ENCODE results near the gene PLD4. TPM values are rescaled to one million over a fixed set of nuclear protein-coding genes. Genes with fewer than 3 reads are reported as not detected.

Gene PLD4
- total and polyA plus RNA-seq, 2 of the 8 experiments (the other 6 are each of a cell fraction or from before 2014, with no cell fraction given): 0.05 TPM; not detected in 1

GRCh38 chr14:104895786-104896661 is 28.7 kb upstream of the PLD4 start:
- H3K9me3 ChIP-seq (ENCODE audit: insufficient read depth in 2 of 2, low read depth in 1 of 2, low read length in 1 of 2): no peaks in the 10 kb centered on the region
- H3K9ac ChIP-seq (replicated peaks in 1 of 4; ENCODE audit: extremely low read depth in 1 of 4, low read depth in 3 of 4, low read length in 3 of 4): no peak overlapping the region
- ChIA-PET CTCF (ENCODE audit: partially characterized antibody) (interaction anchor here (0.6 to 4.1 kb wide), 42 partner anchors 9 to 447 kb away, joined by 3 to 26 read pairs (median 4); partner anchors contain the start of gene PLD4), POLR2A (ENCODE audit: partially characterized antibody) (interaction anchor here (1.2 to 2.1 kb wide), 4 partner anchors 9 to 117 kb away, joined by 3 to 8 read pairs (median 5); no protein-coding TSS in a partner anchor)
- no peaks in the 10 kb centered on the region for H3K79me1 ChIP-seq (ENCODE audit: low read depth, low read length)
- peaks cover 1 to 3% of the 10 kb centered on the region in 2 experiments for H4K20me1 ChIP-seq (replicated peaks in 1 of 2; ENCODE audit: control insufficient read depth in 1 of 2, insufficient read depth in 2 of 2, low read length in 2 of 2)
- H3K27me3 ChIP-seq (replicated peaks in 1 of 4; ENCODE audit: control insufficient read depth in 3 of 4, extremely low read depth in 1 of 4, insufficient read depth in 3 of 4, low read length in 3 of 4): no peaks in the 10 kb centered on the region
- DNase-seq (ENCODE audit: low read depth in 1 of 2, low spot score in 2 of 2) (peak in 1 of 2 experiments; percentile 46), FAIRE-seq (no peak)
- no peak overlapping the region for H3K27ac ChIP-seq (ENCODE audit: low read depth, low read length)
- H2AFZ ChIP-seq (ENCODE audit: low read length): no peak overlapping the region
- H4K91ac ChIP-seq (replicated peaks; ENCODE audit: insufficient read length, low read length): no peak overlapping the region
- no peak overlapping the region for H2BK20ac ChIP-seq (ENCODE audit: low read length)
- no peak overlapping the region for H3K4me2 ChIP-seq (ENCODE audit: insufficient read depth in 1 of 2, low read depth in 2 of 2, low read length in 2 of 2)
- H2BK12ac ChIP-seq (ENCODE audit: low read depth, low read length): no peak overlapping the region
- no peak overlapping the region for H3K18ac ChIP-seq (ENCODE audit: extremely low read depth, low read length)
- H3K56ac ChIP-seq (replicated peaks; ENCODE audit: insufficient read length, low read depth, low read length): no peak overlapping the region
- no peak overlapping the region for H3K14ac ChIP-seq (ENCODE audit: insufficient read length)
- 90% methylated on average over 29 of the region's 34 CpGs; no CpG with 5 or more reads in 1 of the 2 experiments for WGBS, 2 experiments (ENCODE audit: extremely low coverage in 1 of 2, insufficient coverage in 1 of 2, insufficient read length in 1 of 2, insufficient replicate concordance in 2 of 2, low coverage in 1 of 2, low lambda C conversion rate in 2 of 2, missing lambda C conversion rate in 1 of 2)
- H3K36me3 ChIP-seq (ENCODE audit: control insufficient read depth in 2 of 4, insufficient read depth in 4 of 4, low read length in 3 of 4): no peaks in the 10 kb centered on the region; a peak in 1 of 8 replicates
- no peak overlapping the region for H2AK5ac ChIP-seq (ENCODE audit: low read depth, low read length)
- no peaks in the 10 kb centered on the region for H3K79me2 ChIP-seq (ENCODE audit: control insufficient read depth in 1 of 2, insufficient read depth in 2 of 2, low read length in 2 of 2)
- no peak overlapping the region for H3K23ac ChIP-seq (ENCODE audit: insufficient read length)
- H3K4me1 ChIP-seq (replicated peaks in 1 of 4; ENCODE audit: control insufficient read depth in 3 of 4, insufficient read depth in 4 of 4, low read length in 3 of 4): peaks cover 0 to 3% (median 0%) of the 10 kb centered on the region in 4 experiments; a peak in 1 of 7 replicates
- peaks cover 1% of the 10 kb centered on the region; the same call in 1 of the 2 replicates for H3K23me2 ChIP-seq (ENCODE audit: low read depth, low read length)
- H3K4ac ChIP-seq (replicated peaks; ENCODE audit: insufficient read length, low read depth, low read length): no peak overlapping the region
- H2BK5ac ChIP-seq (ENCODE audit: low read depth, low read length): no peak overlapping the region
- H2BK120ac ChIP-seq (replicated peaks; ENCODE audit: low read depth, low read length): no peak overlapping the region
- H4K5ac ChIP-seq (ENCODE audit: insufficient read length, low read depth, low read length): no peak overlapping the region
- no peak overlapping the region for H3K4me3 ChIP-seq (ENCODE audit: extremely low read depth in 1 of 4, insufficient read depth in 2 of 4, low read depth in 3 of 4, low read length in 4 of 4)
- no peak overlapping the region for H2BK15ac ChIP-seq (ENCODE audit: low read length)
- H4K8ac ChIP-seq (ENCODE audit: extremely low read depth, insufficient read depth, low read length): no peak overlapping the region

Data from H1 (cell line).